ENCODE data around the gene MYCL. TPM values are rescaled to one million over a fixed set of nuclear protein-coding genes. Genes with fewer than 3 reads are reported as not detected.

MYCL gene
- total RNA-seq, 3 donors from 2014 or later: 4.2 to 17.2 (median 9.4) TPM

GRCh38 chr1:39857126-39857878 lies 44.4 kb downstream of the MYCL start:
- DNase-seq (no peak), ATAC-seq (no peak)
- peaks cover 10% of the 10 kb centered on the region for H3K4me1 ChIP-seq (ENCODE audit: low read depth)
- TF ChIP-seq CTCF (IDR thresholded peaks at IDR 0.05): no peak
- no peak overlapping the region for H3K4me3 ChIP-seq
- H3K36me3 ChIP-seq (ENCODE audit: low read depth): no peaks in the 10 kb centered on the region
- intact Hi-C loops (cut with DNase I, micrococcal nuclease): no loop called here
- no peaks in the 10 kb centered on the region for H3K9me3 ChIP-seq

- no peaks in the 10 kb centered on the region for H3K36me3 ChIP-seq (ENCODE audit: low read depth)
- DNase-seq (no peak), ATAC-seq (no peak)
- H3K4me3 ChIP-seq: no peak overlapping the region
- intact Hi-C loops (cut with DNase I, micrococcal nuclease): no loop called here
- H3K9me3 ChIP-seq: no peaks in the 10 kb centered on the region
- H3K4me1 ChIP-seq (ENCODE audit: low read depth): peaks cover 8% of the 10 kb centered on the region
- no peak for TF ChIP-seq CTCF (IDR thresholded peaks at IDR 0.05)
Observed at GRCh38 chr1:39854738-39855137, 47.0 kb downstream of the MYCL start.

- intact Hi-C loops (cut with DNase I, micrococcal nuclease): no loop called here
- no peak for ATAC-seq
- Histone ChIP-seq H3K4me1 (ENCODE audit: low read depth) (peaks cover 8% of the 10 kb centered on the region), H3K4me3 (no peak overlapping the region), H3K9me3 (no peaks in the 10 kb centered on the region), H3K36me3 (ENCODE audit: low read depth) (no peaks in the 10 kb centered on the region)
- no peak for TF ChIP-seq CTCF (IDR thresholded peaks at IDR 0.05)
- no peak for DNase-seq
Observed at GRCh38 chr1:39854314-39854713, 47.4 kb downstream of the MYCL start.

GRCh38 chr1:39852876-39853275 lies 48.8 kb downstream of the MYCL start:
- ATAC-seq (peak; percentile 77), DNase-seq (no peak)
- Histone ChIP-seq H3K36me3 (ENCODE audit: low read depth) (no peaks in the 10 kb centered on the region), H3K4me1 (ENCODE audit: low read depth) (peaks cover 8% of the 10 kb centered on the region), H3K9me3 (no peaks in the 10 kb centered on the region), H3K4me3 (no peak overlapping the region)
- TF ChIP-seq CTCF (IDR thresholded peaks at IDR 0.05): no peak
- intact Hi-C loops (cut with DNase I, micrococcal nuclease): no loop called here

- Histone ChIP-seq H3K36me3 (ENCODE audit: low read depth) (no peaks in the 10 kb centered on the region), H3K9me3 (no peaks in the 10 kb centered on the region), H3K4me3 (no peak overlapping the region), H3K4me1 (ENCODE audit: low read depth) (peaks cover 8% of the 10 kb centered on the region)
- DNase-seq (no peak), ATAC-seq (peak; percentile 72)
- intact Hi-C loops (cut with DNase I, micrococcal nuclease): no loop called here
- TF ChIP-seq CTCF (IDR thresholded peaks at IDR 0.05): no peak
Observed at GRCh38 chr1:39852214-39852791, 49.4 kb downstream of the MYCL start.
